Transverse colon (tissue), 4 donors: Measurements from ENCODE around the gene SHC4. TPM values are rescaled to one million over a fixed set of nuclear protein-coding genes. Genes with fewer than 3 reads are reported as not detected.
"Not testable (repeated sequence)": the region's sequence is repeated elsewhere in the genome, so short reads cannot be mapped to it uniquely, and the experiment has no call there.

Source experiments
- DNase-seq: peaks from one replicate; pipeline ENCODE4 v3.0.0-alpha.2; 2019
- H3K27ac ChIP-seq, 4 donors: fragments of 200-600 bp; sonication (generic); 2 replicates each; pipeline ENCODE4 v1.5.1; 2016 to 2018; ENCODE audit warnings: inconsistent platforms in 4 of 4
- H3K27me3 ChIP-seq: fragments of 200-600 bp; sonication (generic); 2 replicates; pipeline ENCODE4 v1.5.1; 2017; ENCODE audit warnings: inconsistent platforms
- H3K36me3 ChIP-seq, 4 donors: fragments of 200-600 bp; sonication (generic); 2 replicates each; pipeline ENCODE4 v1.5.1; 2017 to 2019; ENCODE audit warnings: inconsistent platforms in 4 of 4
- H3K4me1 ChIP-seq, 4 donors: fragments of 200-600 bp; sonication (generic); 2 replicates each; pipeline ENCODE4 v1.5.1; 2017 to 2020; ENCODE audit warnings: inconsistent platforms in 4 of 4
- H3K4me3 ChIP-seq, 4 donors: fragments of 200-600 bp; sonication (generic); 1 replicate in 1 of 4; 2 replicates in 3 of 4; pipeline versions ENCODE4 v1.5.1 to v1.6.1; 2017 to 2019; ENCODE audit warnings: inconsistent platforms in 4 of 4
- H3K9me3 ChIP-seq, 2 donors: fragments of 200-600 bp; sonication (generic); 2 replicates each; pipeline ENCODE4 v1.5.1; 2017 to 2019; ENCODE audit warnings: inconsistent platforms in 2 of 2
- CTCF ChIP-seq, 5 experiments: fragments of 200-600 bp in 3 of 5; fragments of 450-650 bp in 2 of 5; sonication (generic) in 3 of 5; IDR thresholded peaks; 1 replicate in 2 of 5; 2 replicates in 3 of 5; pipeline ENCODE4 v1.5.1; 2016 to 2017; ENCODE audit warnings: antibody characterized with exemption in 5 of 5, inconsistent platforms in 3 of 5, mild to moderate bottlenecking in 2 of 5, moderate library complexity in 1 of 5
- EP300 ChIP-seq: sonication (generic); formaldehyde crosslinking; IDR thresholded peaks from one replicate; pipeline ENCODE4 v1.6.1; 2017; ENCODE audit warnings: antibody characterized with exemption, low read depth
- POLR2A ChIP-seq: fragments of 450-650 bp; IDR thresholded peaks from one replicate; pipeline ENCODE4 v1.6.1; 2016; ENCODE audit warnings: antibody characterized with exemption, mild to moderate bottlenecking, moderate library complexity
- POLR2AphosphoS5 ChIP-seq, 3 donors: sonication (generic); formaldehyde crosslinking; IDR thresholded peaks; one replicate each; pipeline ENCODE4 v1.6.1; 2016; ENCODE audit warnings: antibody characterized with exemption in 3 of 3
- WGBS, 2 donors: methylation state at CpG; one replicate each; pipeline ENCODE4 v1.1.5; 2018; ENCODE audit warnings: low coverage in 1 of 2; 5-methylcytosine and 5-hydroxymethylcytosine counted together
- in situ Hi-C, 4 donors: fragments of 200-750 bp; cut with MboI; loops; one replicate each; pipeline versions ENCODE4 v1.15.0 to v1.15.1; 2017; ENCODE audit warnings: low sequenced_read_pairs in 3 of 4, low pct_ligation_motif_present in 1 of 4, low pct_unique_long_range_greater_than_20kb in 1 of 4
- intact Hi-C: fragments of 100-400 bp; cut with DNase I; formaldehyde crosslinking; loops from one replicate; pipeline ENCODE4 v1.15.1; 2023; ENCODE audit warnings: low total_unique reads
- total RNA-seq, 4 donors: library from RNA; depleted of rRNA; stranded (reverse); fragments of >200 nt; gene quantifications; one replicate each; pipeline ENCODE4 v1.1.0, GENCODE V29; 2016

Gene SHC4
- total RNA-seq, 4 donors from 2014 or later = 0.48 to 0.96 TPM; not detected in 2

- DNase-seq = no peak
- 91 to 100% methylated on average over 3 of the region's 3 CpGs for WGBS, 2 donors
- Histone ChIP-seq H3K9me3 (no peaks in the 10 kb centered on the region), H3K4me1 (peaks cover 7 to 17% (median 9%) of the 10 kb centered on the region in 4 donors), H3K36me3 (no peaks in the 10 kb centered on the region), H3K27ac (no peak overlapping the region), H3K27me3 (no peaks in the 10 kb centered on the region), H3K4me3 (no peak overlapping the region)
- TF ChIP-seq POLR2AphosphoS5 (IDR thresholded peaks at IDR 0.05) (no peak), EP300 (no peak), POLR2A (no peak), CTCF (IDR thresholded peaks at IDR 0.05) (no peak)
- in situ Hi-C loops (no loop called here), intact Hi-C loops (no loop called here)
These were observed 167.8 kb downstream of the SHC4 start for GRCh38 chr15:48795901-48796300.

GRCh38 chr15:48794697-48795134, 169.0 kb downstream of the SHC4 start:
- Histone ChIP-seq H3K27me3 (no peaks in the 10 kb centered on the region), H3K4me1 (peaks cover 0 to 11% (median 5%) of the 10 kb centered on the region in 4 donors), H3K9me3 (no peaks in the 10 kb centered on the region), H3K4me3 (no peak overlapping the region), H3K36me3 (no peaks in the 10 kb centered on the region), H3K27ac (peak overlapping the region; percentile 36 to 54 (median 42))
- DNase-seq = no peak
- no peak for TF ChIP-seq CTCF (IDR thresholded peaks at IDR 0.05)
- TF ChIP-seq EP300 = no peak
- no peak for TF ChIP-seq POLR2A
- no peak for TF ChIP-seq POLR2AphosphoS5 (IDR thresholded peaks at IDR 0.05)
- WGBS, 2 donors = 74 to 75% methylated on average over 2 of the region's 2 CpGs
- intact Hi-C loops = no loop called here
- in situ Hi-C loops = no loop called here

- peaks cover 0 to 5% (median 0%) of the 10 kb centered on the region in 4 donors for H3K36me3 ChIP-seq
- no peak overlapping the region for H3K4me3 ChIP-seq
- no peaks in the 10 kb centered on the region for H3K27me3 ChIP-seq
- H3K9me3 ChIP-seq = no peaks in the 10 kb centered on the region
- DNase-seq = no peak
- TF ChIP-seq POLR2A = no peak
- TF ChIP-seq POLR2AphosphoS5 (IDR thresholded peaks at IDR 0.05) = no peak
- TF ChIP-seq CTCF (IDR thresholded peaks at IDR 0.05) = no peak
- TF ChIP-seq EP300 = no peak
- in situ Hi-C loops = no loop called here
- WGBS, 2 donors = 44 to 83% methylated on average over 3 of the region's 3 CpGs
- H3K27ac ChIP-seq = no peak overlapping the region
- H3K4me1 ChIP-seq = peaks cover 0 to 8% (median 5%) of the 10 kb centered on the region in 4 donors
- intact Hi-C loops = no loop called here
These were observed 171.3 kb downstream of the SHC4 start for GRCh38 chr15:48792408-48792807.

GRCh38 chr15:48790466-48791115, 173.1 kb downstream of the SHC4 start:
- H3K36me3 ChIP-seq, H3K9me3 ChIP-seq, H3K4me3 ChIP-seq, H3K27ac ChIP-seq, H3K4me1 ChIP-seq, in situ Hi-C loops, H3K27me3 ChIP-seq, intact Hi-C loops, DNase-seq: not testable (repeated sequence)
- WGBS, 2 donors = 87 to 93% methylated on average over 11 to 12 of the region's 12 CpGs

GRCh38 chr15:48785712-48786111, 178.0 kb downstream of the SHC4 start:
- Histone ChIP-seq H3K4me1 (no peaks in the 10 kb centered on the region), H3K27me3 (no peaks in the 10 kb centered on the region), H3K36me3 (peaks cover 0 to 9% (median 0%) of the 10 kb centered on the region in 4 donors), H3K9me3 (no peaks in the 10 kb centered on the region), H3K4me3 (no peak overlapping the region), H3K27ac (no peak overlapping the region)
- intact Hi-C loops (no loop called here), in situ Hi-C loops (no loop called here)
- WGBS, 2 donors = 80 to 92% methylated on average over 2 of the region's 2 CpGs
- no peak for TF ChIP-seq EP300
- TF ChIP-seq CTCF (IDR thresholded peaks at IDR 0.05) = no peak
- TF ChIP-seq POLR2A = no peak
- TF ChIP-seq POLR2AphosphoS5 (IDR thresholded peaks at IDR 0.05) = no peak
- DNase-seq = no peak
